IMR-90 (cell line): ENCODE measurements around the gene LY9. TPM values are rescaled to one million over a fixed set of nuclear protein-coding genes. Genes with fewer than 3 reads are reported as not detected.

Experiments used
- ATAC-seq: fragments of 200-7000 bp; cut with Tn5 transposase; 2 replicates; pipeline ENCODE4 v1.9.1; 2020; ENCODE audit warnings: low read depth, mild to moderate bottlenecking, moderate library complexity
- BruUV-seq: library from RNA; stranded (reverse); fragments of 400-500 nt; replicated peaks from 2 replicates; lab custom pipeline; 2021; lab: Mats Ljungman, UMichigan
- CTCF ChIA-PET: fragments of 300-600 bp; formaldehyde crosslinking; extraction: SDS; loops from one replicate; lab custom pipeline; 2021; ENCODE audit warnings: antibody characterized with exemption; lab: Yijun Ruan, JAX
- POLR2A ChIA-PET: fragments of 300-600 bp; sonication (Branson Sonifier 250); formaldehyde crosslinking; loops from one replicate; lab custom pipeline; 2022; ENCODE audit warnings: antibody characterized with exemption; ENCODE audit not compliant: unreplicated experiment; lab: Charles Lee
- DNase-seq: peaks from one replicate; pipeline ENCODE4 v3.0.0; 2013
- H2AFZ ChIP-seq: replicated peaks from 2 replicates; pipeline ENCODE3; 2013; ENCODE audit warnings: low read length, mild to moderate bottlenecking; ENCODE audit not compliant: poor library complexity
- H2AK5ac ChIP-seq: 2 replicates; pipeline ENCODE4 v1.6.1; 2013; ENCODE audit warnings: low read depth, low read length, inconsistent platforms
- H2AK9ac ChIP-seq: replicated peaks from 2 replicates; pipeline ENCODE3; 2013; ENCODE audit warnings: mild to moderate bottlenecking, low read depth, low read length, moderate library complexity; ENCODE audit not compliant: poor library complexity
- H2BK120ac ChIP-seq: 2 replicates; pipeline ENCODE4 v1.6.1; 2013; ENCODE audit warnings: low read depth, low read length, inconsistent platforms
- H2BK15ac ChIP-seq: 3 replicates; pipeline ENCODE4 v1.6.1; 2013; ENCODE audit warnings: low read depth, low read length, inconsistent platforms
- H2BK20ac ChIP-seq: 2 replicates; pipeline ENCODE4 v1.6.1; 2013; ENCODE audit warnings: low read depth, mild to moderate bottlenecking, inconsistent platforms, low read length, moderate library complexity
- H2BK5ac ChIP-seq: 2 replicates; pipeline ENCODE4 v1.6.1; 2013; ENCODE audit warnings: mild to moderate bottlenecking, low read depth, low read length, inconsistent platforms; ENCODE audit not compliant: poor library complexity, severe bottlenecking
- H3K14ac ChIP-seq: replicated peaks from 2 replicates; pipeline ENCODE4 v1.6.1; 2013; ENCODE audit warnings: low read depth, low read length, inconsistent platforms
- H3K18ac ChIP-seq: 2 replicates; pipeline ENCODE4 v1.6.1; 2013; ENCODE audit warnings: low read depth, low read length, control low read depth
- H3K23ac ChIP-seq: 2 replicates; pipeline ENCODE4 v1.6.1; 2013; ENCODE audit warnings: low read depth, low read length, inconsistent platforms
- H3K27ac ChIP-seq: 2 replicates; pipeline ENCODE4 v1.5.1; 2013; ENCODE audit warnings: mild to moderate bottlenecking, control low read depth, low read length; ENCODE audit not compliant: insufficient read depth
- H3K27me3 ChIP-seq: 2 replicates; pipeline ENCODE4 v1.6.1; 2013; ENCODE audit warnings: low read length; ENCODE audit not compliant: control insufficient read depth, insufficient read depth
- H3K36me3 ChIP-seq: 2 replicates; pipeline ENCODE4 v1.6.1; 2013; ENCODE audit warnings: low read length, mixed read lengths; ENCODE audit not compliant: control insufficient read depth, insufficient read depth
- H3K4ac ChIP-seq: 2 replicates; pipeline ENCODE4 v1.6.1; 2013; ENCODE audit warnings: low read depth, low read length, inconsistent platforms
- H3K4me1 ChIP-seq: 2 replicates; pipeline ENCODE4 v1.6.1; 2013; ENCODE audit warnings: low read length, mixed read lengths; ENCODE audit not compliant: control insufficient read depth, insufficient read depth
- H3K4me2 ChIP-seq: 2 replicates; pipeline ENCODE4 v1.6.1; 2013; ENCODE audit warnings: low read depth, mild to moderate bottlenecking, control low read depth, low read length, moderate library complexity
- H3K4me3 ChIP-seq: 2 replicates; pipeline ENCODE4 v1.5.1; 2013; ENCODE audit warnings: low read depth, mild to moderate bottlenecking, control low read depth, low read length, moderate library complexity; ENCODE audit not compliant: insufficient read depth
- H3K56ac ChIP-seq: 2 replicates; pipeline ENCODE4 v1.6.1; 2013; ENCODE audit warnings: low read length, inconsistent platforms; ENCODE audit not compliant: insufficient read depth; ENCODE audit errors: extremely low read depth
- H3K79me1 ChIP-seq, 2 experiments: 2 replicates each; pipeline ENCODE4 v1.6.1; 2013; ENCODE audit warnings: low read length in 2 of 2, inconsistent platforms in 1 of 2, low read depth in 1 of 2
- H3K9ac ChIP-seq: 2 replicates; pipeline ENCODE4 v1.6.1; 2013; ENCODE audit warnings: low read depth, low read length, control low read depth
- H3K9me1 ChIP-seq: 2 replicates; pipeline ENCODE4 v1.6.1; 2013; ENCODE audit warnings: low read length, inconsistent platforms; ENCODE audit not compliant: insufficient read depth
- H3K9me3 ChIP-seq: 2 replicates; pipeline ENCODE4 v1.6.1; 2013; ENCODE audit warnings: low read length; ENCODE audit not compliant: control insufficient read depth, insufficient read depth
- H4K20me1 ChIP-seq: 2 replicates; pipeline ENCODE4 v1.6.1; 2013; ENCODE audit warnings: low read length, inconsistent platforms; ENCODE audit not compliant: insufficient read depth
- H4K5ac ChIP-seq: 2 replicates; pipeline ENCODE4 v1.6.1; 2013; ENCODE audit warnings: mild to moderate bottlenecking, low read depth, low read length, control low read depth
- H4K8ac ChIP-seq, 2 experiments: 2 replicates each; pipeline ENCODE4 v1.6.1; 2013; ENCODE audit warnings: low read depth in 2 of 2, low read length in 2 of 2, control low read depth in 1 of 2, inconsistent platforms in 1 of 2
- H4K91ac ChIP-seq: 2 replicates; pipeline ENCODE4 v1.6.1; 2013; ENCODE audit warnings: low read depth, low read length, inconsistent platforms; ENCODE audit not compliant: insufficient read depth
- CEBPB ChIP-seq: IDR thresholded peaks from 2 replicates; pipeline ENCODE4 v1.6.1; 2012; ENCODE audit warnings: low read depth, low read length, improper control_type of control experiment
- CHD1 ChIP-seq: IDR thresholded peaks from 2 replicates; pipeline ENCODE4 v1.6.1; 2012; ENCODE audit warnings: low read depth, low read length, improper control_type of control experiment
- CTCF ChIP-seq: conservative IDR thresholded peaks from 2 replicates; pipeline ENCODE4 v1.5.1; 2012; ENCODE audit warnings: mild to moderate bottlenecking, low read depth, low read length, improper control_type of control experiment
- RAD21 ChIP-seq: IDR thresholded peaks from 2 replicates; pipeline ENCODE4 v1.6.1; 2012; ENCODE audit warnings: low read length, improper control_type of control experiment
- RCOR1 ChIP-seq: IDR thresholded peaks from 2 replicates; pipeline ENCODE4 v1.6.1; 2012; ENCODE audit warnings: mild to moderate bottlenecking, low read length, improper control_type of control experiment; ENCODE audit not compliant: insufficient replicate concordance
- RFX5 ChIP-seq: IDR thresholded peaks from 2 replicates; pipeline ENCODE4 v1.8.0; 2012; ENCODE audit warnings: low read depth, mild to moderate bottlenecking, low read length, moderate library complexity
- WGBS, 2 experiments: methylation state at CpG; one replicate each; pipeline versions ENCODE4 v1.1.5 to v1.1.7; 2013; ENCODE audit warnings: missing lambda C conversion rate in 2 of 2; ENCODE audit not compliant: insufficient read length in 1 of 2; ENCODE audit errors: extremely low coverage in 2 of 2; 5-methylcytosine and 5-hydroxymethylcytosine counted together
- dilution Hi-C: fragments of 300-500 bp; cut with HindIII; formaldehyde crosslinking; loops from one replicate; pipeline ENCODE4 v1.14.3; 2018; ENCODE audit warnings: low sequenced_read_pairs; ENCODE audit not compliant: unreplicated experiment
- in situ Hi-C: fragments of 300-500 bp; cut with MboI; formaldehyde crosslinking; loops from 3 replicates; pipeline ENCODE4 v1.14.3; 2019; ENCODE audit warnings: low sequenced_read_pairs, inconsistent platforms, mixed read lengths
- intact Hi-C: fragments of 100-400 bp; cut with micrococcal nuclease; formaldehyde crosslinking; loops from 2 replicates; pipeline ENCODE4 v1.10.0; 2022
- polyA plus RNA-seq, 3 experiments: library from polyadenylated mRNA; depleted of rRNA; stranded (reverse); fragments of >200 nt; gene quantifications; 2 replicates each; pipeline ENCODE4 v1.2.3, GENCODE V29; 2012; ENCODE audit warnings: low replicate concordance in 1 of 3
- total RNA-seq: library from RNA; depleted of rRNA; stranded (reverse); fragments of >200 nt; gene quantifications from 2 replicates; pipeline ENCODE4 v1.2.3, GENCODE V29; 2012
- TF ChIP-seq, protein P1 (sequence below): fragments of 150-350 bp; IDR thresholded peaks from 2 replicates; pipeline ENCODE4 v1.6.1; 2016; ENCODE audit warnings: low read depth, mild to moderate bottlenecking, low read length, moderate library complexity, borderline replicate concordance

LY9 gene
- total and polyA plus RNA-seq, 2 of the 4 experiments (the other 2 are of a cell fraction) = not detected

DNA sequence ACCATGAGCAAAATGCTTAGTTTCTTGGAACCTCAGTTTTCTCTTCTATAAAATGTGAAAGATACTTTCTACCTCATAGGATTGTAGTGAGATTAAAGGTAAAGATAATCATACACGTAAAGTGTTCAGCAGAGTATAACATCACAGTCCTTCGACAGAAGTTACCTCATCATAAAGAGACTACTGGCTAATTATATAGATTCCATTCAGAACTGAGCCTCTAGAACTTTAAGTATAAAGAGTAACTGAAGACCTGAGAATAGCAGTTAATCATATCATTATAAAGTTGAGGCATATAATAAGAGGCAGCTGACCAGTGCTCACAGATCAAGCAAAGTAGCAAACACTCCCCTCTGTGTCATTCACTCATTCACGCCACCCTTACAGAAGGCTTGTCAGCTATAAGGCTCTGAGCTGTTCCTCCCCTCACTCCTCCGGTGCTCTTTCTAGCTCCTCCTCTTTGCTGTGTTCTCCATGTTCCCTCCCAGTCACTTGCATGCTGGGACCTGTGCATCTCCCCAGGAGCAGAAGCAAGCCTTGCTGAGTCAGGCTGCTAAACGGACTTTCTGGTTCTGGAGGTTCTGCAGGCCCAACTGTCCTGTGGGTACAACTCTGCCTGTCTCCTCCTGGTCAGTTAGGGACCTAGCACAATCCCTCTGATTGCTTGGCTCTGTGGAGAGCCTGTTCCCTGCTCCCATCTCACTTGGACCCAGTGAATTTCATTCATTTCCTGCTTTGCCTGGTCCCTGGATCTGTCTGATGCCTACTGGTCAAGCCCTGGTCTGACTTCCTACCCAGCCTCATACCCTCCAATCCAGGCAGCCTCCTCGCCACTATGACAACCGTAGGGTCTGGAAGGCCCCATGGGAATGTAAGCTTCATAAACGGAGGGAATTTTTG lies 28.3 kb upstream of the LY9 start:
- H4K20me1 ChIP-seq = no peaks in the 10 kb centered on the region
- BruUV-seq = no TSS peak
- no peak overlapping the region for H3K14ac ChIP-seq
- no peaks in the 10 kb centered on the region for H3K79me1 ChIP-seq
- dilution Hi-C loops = no loop called here
- no peak overlapping the region for H3K9ac ChIP-seq
- no peaks in the 10 kb centered on the region; the same call in 1 of the 2 replicates for H3K27me3 ChIP-seq
- TF ChIP-seq RFX5 (no peak), RAD21 (no peak), RCOR1 (no peak), CHD1 (no peak), CTCF (no peak), CEBPB (no peak)
- TF ChIP-seq, protein P1, sequence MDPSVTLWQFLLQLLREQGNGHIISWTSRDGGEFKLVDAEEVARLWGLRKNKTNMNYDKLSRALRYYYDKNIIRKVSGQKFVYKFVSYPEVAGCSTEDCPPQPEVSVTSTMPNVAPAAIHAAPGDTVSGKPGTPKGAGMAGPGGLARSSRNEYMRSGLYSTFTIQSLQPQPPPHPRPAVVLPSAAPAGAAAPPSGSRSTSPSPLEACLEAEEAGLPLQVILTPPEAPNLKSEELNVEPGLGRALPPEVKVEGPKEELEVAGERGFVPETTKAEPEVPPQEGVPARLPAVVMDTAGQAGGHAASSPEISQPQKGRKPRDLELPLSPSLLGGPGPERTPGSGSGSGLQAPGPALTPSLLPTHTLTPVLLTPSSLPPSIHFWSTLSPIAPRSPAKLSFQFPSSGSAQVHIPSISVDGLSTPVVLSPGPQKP = no peak
- H3K23ac ChIP-seq = no peak overlapping the region
- H3K36me3 ChIP-seq = no peaks in the 10 kb centered on the region
- H2AK5ac ChIP-seq = no peak overlapping the region
- intact Hi-C loops = no loop called here
- H3K18ac ChIP-seq = no peak overlapping the region
- no peak overlapping the region for H4K5ac ChIP-seq
- no peak overlapping the region for H3K27ac ChIP-seq
- H4K91ac ChIP-seq = no peak overlapping the region
- in situ Hi-C loops = no loop called here
- no peak overlapping the region for H2BK120ac ChIP-seq
- no peak overlapping the region for H2BK15ac ChIP-seq
- peak; percentile 46 for ATAC-seq
- no peaks in the 10 kb centered on the region for H3K4me1 ChIP-seq
- no peak overlapping the region for H2BK5ac ChIP-seq
- ChIA-PET POLR2A (no interaction called here), CTCF (interaction anchor here (0.6 kb wide), 1 partner anchor 93 kb away, joined by 3 read pairs; no protein-coding TSS in a partner anchor)
- WGBS, 2 experiments = 30% methylated on average over 3 of the region's 8 CpGs; no CpG with 5 or more reads in 1 of the 2 experiments
- no peak overlapping the region for H3K4ac ChIP-seq
- DNase-seq = no peak
- no peak overlapping the region for H2BK20ac ChIP-seq
- H3K9me1 ChIP-seq = no peaks in the 10 kb centered on the region
- H3K56ac ChIP-seq = no peak overlapping the region
- peak overlapping the region; percentile 40; the same call in 1 of the 2 replicates for H3K4me2 ChIP-seq
- no peaks in the 10 kb centered on the region for H3K9me3 ChIP-seq
- no peak overlapping the region for H3K4me3 ChIP-seq
- H2AK9ac ChIP-seq = no peak overlapping the region
- H4K8ac ChIP-seq = no peak overlapping the region
- H2AFZ ChIP-seq = peak overlapping the region; percentile 34
